ENCODE measurements around the gene GPR75. TPM values are rescaled to one million over a fixed set of nuclear protein-coding genes. Genes with fewer than 3 reads are reported as not detected.

GPR75 gene
- 1 to 10 TPM; 5.2 to 5.4 TPM for total RNA-seq
- polyA plus RNA-seq = under 1 TPM in 1 of 3 donors, not detected in 2; 0.14 TPM
- 1.8 to 4.4 (median 3.4) reads per million in 6 experiments for total RNA-seq

- Mint-ChIP-seq H3K9me3 (no peaks in the 10 kb centered on the region), H3K27me3 (no peaks in the 10 kb centered on the region), H3K27ac (peak within 1 kb of the TSS in 1 of 10 donors; percentile 34), H3K4me3 (no peak within 1 kb of the TSS), H3K36me3 (peaks cover 0 to 32% (median 10%) of the 10 kb centered on the region in 3 donors), H3K4me1 (peaks cover 8 to 21% (median 14%) of the 10 kb centered on the region in 4 donors)
- POLR2A ChIA-PET = no interaction called here
- ATAC-seq = no peak
- DNase-seq = no peak
These were observed at the start of gene GPR75 for GRCh38 chr2:53859206-53860181. Gene GPR75 (minus strand): TSS chr2:53859967. CDS start chr2:53854756, 5,211 bp downstream.

GRCh38 chr2:53907582-53907981, 47.8 kb upstream of the GPR75 start:
- peaks cover 0 to 3% (median 1%) of the 10 kb centered on the region in 4 donors for H3K4me1 Mint-ChIP-seq
- H3K27ac Mint-ChIP-seq = peak overlapping the region in 3 of 10 donors; percentile 2 to 73 (median 17)
- H3K4me3 Mint-ChIP-seq = no peak overlapping the region
- H3K27me3 Mint-ChIP-seq = no peaks in the 10 kb centered on the region
- peaks cover 9 to 72% (median 18%) of the 10 kb centered on the region in 3 donors for H3K36me3 Mint-ChIP-seq
- ATAC-seq (no peak), DNase-seq (no peak)
- H3K9me3 Mint-ChIP-seq = no peaks in the 10 kb centered on the region
- POLR2A ChIA-PET = no interaction called here

GRCh38 chr2:53905396-53905795, 45.6 kb upstream of the GPR75 start:
- Mint-ChIP-seq H3K9me3 (no peaks in the 10 kb centered on the region), H3K27me3 (no peaks in the 10 kb centered on the region), H3K36me3 (peaks cover 9 to 80% (median 21%) of the 10 kb centered on the region in 3 donors), H3K27ac (no peak overlapping the region), H3K4me3 (no peak overlapping the region), H3K4me1 (peaks cover 0 to 3% (median 0%) of the 10 kb centered on the region in 4 donors)
- no peak for DNase-seq
- POLR2A ChIA-PET = no interaction called here
- no peak for ATAC-seq

- ATAC-seq (no peak), DNase-seq (no peak)
- Mint-ChIP-seq H3K9me3 (no peaks in the 10 kb centered on the region), H3K27ac (peak overlapping the region in 2 of 10 donors; percentile 2 to 4), H3K36me3 (peaks cover 9 to 81% (median 27%) of the 10 kb centered on the region in 3 donors), H3K4me3 (no peak overlapping the region), H3K27me3 (no peaks in the 10 kb centered on the region), H3K4me1 (peaks cover 0 to 3% (median 0%) of the 10 kb centered on the region in 4 donors)
- POLR2A ChIA-PET = no interaction called here
These were observed 43.2 kb upstream of the GPR75 start for GRCh38 chr2:53903011-53903410.

- peaks cover 0 to 6% (median 0%) of the 10 kb centered on the region in 4 donors for H3K4me1 Mint-ChIP-seq
- ATAC-seq (no peak), DNase-seq (no peak)
- H3K27me3 Mint-ChIP-seq = no peaks in the 10 kb centered on the region
- POLR2A ChIA-PET = no interaction called here
- peaks cover 0 to 79% (median 27%) of the 10 kb centered on the region in 3 donors for H3K36me3 Mint-ChIP-seq
- no peaks in the 10 kb centered on the region for H3K9me3 Mint-ChIP-seq
- no peak overlapping the region for H3K27ac Mint-ChIP-seq
- no peak overlapping the region for H3K4me3 Mint-ChIP-seq
These were observed 41.4 kb upstream of the GPR75 start for GRCh38 chr2:53901192-53901591.

- Mint-ChIP-seq H3K27me3 (no peaks in the 10 kb centered on the region), H3K9me3 (no peaks in the 10 kb centered on the region), H3K36me3 (peaks cover 7 to 84% (median 36%) of the 10 kb centered on the region in 3 donors), H3K27ac (peak overlapping the region in 3 of 10 donors; percentile 2 to 48 (median 23)), H3K4me1 (peaks cover 0 to 3% (median 0%) of the 10 kb centered on the region in 4 donors), H3K4me3 (no peak overlapping the region)
- POLR2A ChIA-PET = interaction anchor here (0.6 to 0.7 kb wide), 3 partner anchors 8 to 664 kb away, joined by 3 to 6 read pairs (median 6); no protein-coding TSS in a partner anchor
- DNase-seq (no peak), ATAC-seq (no peak)
These were observed 37.1 kb upstream of the GPR75 start for GRCh38 chr2:53896864-53897263.

GRCh38 chr2:53886406-53887280, 26.9 kb upstream of the GPR75 start:
- H3K27ac Mint-ChIP-seq = peak overlapping the region in 2 of 10 donors; percentile 11 to 58
- no peak overlapping the region for H3K4me3 Mint-ChIP-seq
- no peaks in the 10 kb centered on the region for H3K9me3 Mint-ChIP-seq
- H3K36me3 Mint-ChIP-seq = peaks cover 17 to 94% (median 44%) of the 10 kb centered on the region in 3 donors
- no peaks in the 10 kb centered on the region for H3K27me3 Mint-ChIP-seq
- POLR2A ChIA-PET = no interaction called here
- peaks cover 0 to 2% (median 0%) of the 10 kb centered on the region in 4 donors for H3K4me1 Mint-ChIP-seq
- DNase-seq (no peak), ATAC-seq (no peak)

GRCh38 chr2:53884883-53885282, 25.1 kb upstream of the GPR75 start:
- H3K27me3 Mint-ChIP-seq = no peaks in the 10 kb centered on the region
- no peak for ATAC-seq
- H3K4me1 Mint-ChIP-seq = peaks cover 0 to 2% (median 0%) of the 10 kb centered on the region in 4 donors
- no peaks in the 10 kb centered on the region for H3K9me3 Mint-ChIP-seq
- POLR2A ChIA-PET = no interaction called here
- peaks cover 21 to 90% (median 53%) of the 10 kb centered on the region in 3 donors for H3K36me3 Mint-ChIP-seq
- peak overlapping the region in 1 of 10 donors; percentile 13 for H3K27ac Mint-ChIP-seq
- H3K4me3 Mint-ChIP-seq = no peak overlapping the region
- DNase-seq = no peak

- H3K36me3 Mint-ChIP-seq = peaks cover 20 to 87% (median 58%) of the 10 kb centered on the region in 3 donors
- peaks cover 0 to 2% (median 0%) of the 10 kb centered on the region in 9 donors for H3K9me3 Mint-ChIP-seq
- DNase-seq = no peak
- H3K27ac Mint-ChIP-seq = peak overlapping the region in 1 of 10 donors; percentile 52
- POLR2A ChIA-PET = no interaction called here
- H3K4me1 Mint-ChIP-seq = peaks cover 0 to 4% (median 0%) of the 10 kb centered on the region in 4 donors
- ATAC-seq = no peak
- no peak overlapping the region for H3K4me3 Mint-ChIP-seq
- H3K27me3 Mint-ChIP-seq = no peaks in the 10 kb centered on the region
These were observed 22.2 kb upstream of the GPR75 start for GRCh38 chr2:53881986-53882385.

GRCh38 chr2:53881360-53881759, 21.6 kb upstream of the GPR75 start:
- Mint-ChIP-seq H3K36me3 (peaks cover 15 to 87% (median 51%) of the 10 kb centered on the region in 3 donors), H3K9me3 (peaks cover 0 to 2% (median 0%) of the 10 kb centered on the region in 9 donors), H3K4me1 (peaks cover 0 to 2% (median 0%) of the 10 kb centered on the region in 4 donors), H3K27me3 (no peaks in the 10 kb centered on the region), H3K4me3 (no peak overlapping the region), H3K27ac (no peak overlapping the region)
- no peak for DNase-seq
- no peak for ATAC-seq
- POLR2A ChIA-PET = no interaction called here

- Mint-ChIP-seq H3K36me3 (peaks cover 17 to 87% (median 50%) of the 10 kb centered on the region in 3 donors), H3K4me3 (no peak overlapping the region), H3K27me3 (no peaks in the 10 kb centered on the region), H3K9me3 (peaks cover 0 to 2% (median 0%) of the 10 kb centered on the region in 9 donors), H3K27ac (peak overlapping the region in 1 of 10 donors; percentile 26), H3K4me1 (peaks cover 0 to 2% (median 0%) of the 10 kb centered on the region in 4 donors)
- no peak for ATAC-seq
- no peak for DNase-seq
- POLR2A ChIA-PET = no interaction called here
These were observed 21.0 kb upstream of the GPR75 start for GRCh38 chr2:53880756-53881155.

- POLR2A ChIA-PET = no interaction called here
- H3K4me1 Mint-ChIP-seq = peaks cover 0 to 2% (median 0%) of the 10 kb centered on the region in 4 donors
These were observed 17.8 kb upstream of the GPR75 start for GRCh38 chr2:53877556-53877955.

More at GRCh38 chr2:53877556-53877955, 17.8 kb upstream of the GPR75 start:
- H3K9me3 Mint-ChIP-seq = peaks cover 0 to 2% (median 0%) of the 10 kb centered on the region in 9 donors
- H3K27ac Mint-ChIP-seq = peak overlapping the region in 1 of 10 donors; percentile 17
- no peak for DNase-seq
- H3K27me3 Mint-ChIP-seq = no peaks in the 10 kb centered on the region
- H3K4me3 Mint-ChIP-seq = no peak overlapping the region
- H3K36me3 Mint-ChIP-seq = peaks cover 8 to 86% (median 40%) of the 10 kb centered on the region in 3 donors
- ATAC-seq = no peak

Measured in naive thymus-derived CD8-positive, alpha-beta T cell (primary cell).